Gastrocnemius medialis (tissue), 4 donors: ENCODE data around the gene COPS3.
"Not testable (repeated sequence)": the region's sequence is repeated elsewhere in the genome, so short reads cannot be mapped to it uniquely, and the experiment has no call there.

Source experiments
- POLR2A ChIP-seq, 2 donors: fragments of 450-650 bp; IDR thresholded peaks; one replicate each; pipeline ENCODE4 v1.6.1; 2017; ENCODE audit warnings: antibody characterized with exemption in 2 of 2, mild to moderate bottlenecking in 2 of 2, moderate library complexity in 2 of 2
- TF ChIP-seq, protein P1 (sequence below), 5 experiments: fragments of 450-650 bp in 3 of 5; fragments of 200-600 bp in 2 of 5; sonication (generic) in 2 of 5; IDR thresholded peaks in 4 of 5; conservative IDR thresholded peaks in 1 of 5; 1 replicate in 4 of 5; 2 replicates in 1 of 5; pipeline ENCODE4 v1.5.1; 2016 to 2019; ENCODE audit warnings: antibody characterized with exemption in 5 of 5, mild to moderate bottlenecking in 3 of 5, moderate library complexity in 3 of 5

- TF ChIP-seq, protein P1, sequence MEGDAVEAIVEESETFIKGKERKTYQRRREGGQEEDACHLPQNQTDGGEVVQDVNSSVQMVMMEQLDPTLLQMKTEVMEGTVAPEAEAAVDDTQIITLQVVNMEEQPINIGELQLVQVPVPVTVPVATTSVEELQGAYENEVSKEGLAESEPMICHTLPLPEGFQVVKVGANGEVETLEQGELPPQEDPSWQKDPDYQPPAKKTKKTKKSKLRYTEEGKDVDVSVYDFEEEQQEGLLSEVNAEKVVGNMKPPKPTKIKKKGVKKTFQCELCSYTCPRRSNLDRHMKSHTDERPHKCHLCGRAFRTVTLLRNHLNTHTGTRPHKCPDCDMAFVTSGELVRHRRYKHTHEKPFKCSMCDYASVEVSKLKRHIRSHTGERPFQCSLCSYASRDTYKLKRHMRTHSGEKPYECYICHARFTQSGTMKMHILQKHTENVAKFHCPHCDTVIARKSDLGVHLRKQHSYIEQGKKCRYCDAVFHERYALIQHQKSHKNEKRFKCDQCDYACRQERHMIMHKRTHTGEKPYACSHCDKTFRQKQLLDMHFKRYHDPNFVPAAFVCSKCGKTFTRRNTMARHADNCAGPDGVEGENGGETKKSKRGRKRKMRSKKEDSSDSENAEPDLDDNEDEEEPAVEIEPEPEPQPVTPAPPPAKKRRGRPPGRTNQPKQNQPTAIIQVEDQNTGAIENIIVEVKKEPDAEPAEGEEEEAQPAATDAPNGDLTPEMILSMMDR (IDR thresholded peaks at IDR 0.05 in 4 of 5, conservative IDR thresholded peaks at IDR 0.05 in 1 of 5) = not testable (repeated sequence)
- not testable (repeated sequence) for TF ChIP-seq POLR2A (IDR thresholded peaks at IDR 0.05)
Observed at GRCh38 chr17:17301659-17302058, 20.6 kb upstream of the COPS3 start.
